Measurements from ENCODE around the gene PITPNM3.

Gene PITPNM3

GRCh38 chr17:6558932-6559752, 2.8 kb upstream of the PITPNM3 start:
- no peak; the same call in 2 of the 3 replicates for ATAC-seq
- TF ChIP-seq ZNF565 (CRISPR knock-in tag; conservative IDR thresholded peaks at IDR 0.05; ENCODE audit: low read depth) (no peak), ZC3H10 (CRISPR knock-in tag; IDR thresholded peaks at IDR 0.05) (no peak), BACH2 (CRISPR knock-in tag; IDR thresholded peaks at IDR 0.05; ENCODE audit: borderline replicate concordance) (no peak), PPARA (CRISPR knock-in tag; IDR thresholded peaks at IDR 0.05; ENCODE audit: borderline replicate concordance) (no peak), RARB (CRISPR knock-in tag; IDR thresholded peaks at IDR 0.05) (no peak), SNAI2 (CRISPR knock-in tag; IDR thresholded peaks at IDR 0.05) (no peak), ZNF70 (CRISPR knock-in tag; IDR thresholded peaks at IDR 0.05) (no peak), CREB5 (CRISPR knock-in tag; IDR thresholded peaks at IDR 0.05; ENCODE audit: low read depth) (no peak), ZFP3 (CRISPR knock-in tag; IDR thresholded peaks at IDR 0.05) (no peak), TSHZ2 (CRISPR knock-in tag; IDR thresholded peaks at IDR 0.05) (no peak), ZFP30 (CRISPR knock-in tag; IDR thresholded peaks at IDR 0.05) (no peak), OSR1 (CRISPR knock-in tag; IDR thresholded peaks at IDR 0.05) (no peak), TCF4 (CRISPR knock-in tag; IDR thresholded peaks at IDR 0.05; ENCODE audit: borderline replicate concordance) (no peak), ESRRG (CRISPR knock-in tag; IDR thresholded peaks at IDR 0.05) (no peak), GLIS3 (CRISPR knock-in tag; IDR thresholded peaks at IDR 0.05) (no peak), CSDC2 (CRISPR knock-in tag; IDR thresholded peaks at IDR 0.05) (no peak), ISL1 (CRISPR knock-in tag; IDR thresholded peaks at IDR 0.05) (no peak), ZNF8 (CRISPR knock-in tag; IDR thresholded peaks at IDR 0.05) (no peak), PATZ1 (CRISPR knock-in tag; IDR thresholded peaks at IDR 0.05; ENCODE audit: borderline replicate concordance) (no peak), POU6F1 (CRISPR knock-in tag; IDR thresholded peaks at IDR 0.05; ENCODE audit: borderline replicate concordance, low read depth) (no peak)

- no peak for ATAC-seq
- TF ChIP-seq ZC3H10 (CRISPR knock-in tag; IDR thresholded peaks at IDR 0.05): no peak
- no peak for TF ChIP-seq BACH2 (CRISPR knock-in tag; IDR thresholded peaks at IDR 0.05; ENCODE audit: borderline replicate concordance)
- no peak for TF ChIP-seq CREB5 (CRISPR knock-in tag; IDR thresholded peaks at IDR 0.05; ENCODE audit: low read depth)
- no peak for TF ChIP-seq ZNF8 (CRISPR knock-in tag; IDR thresholded peaks at IDR 0.05)
- TF ChIP-seq TCF4 (CRISPR knock-in tag; IDR thresholded peaks at IDR 0.05; ENCODE audit: borderline replicate concordance): no peak
- TF ChIP-seq SNAI2 (CRISPR knock-in tag; IDR thresholded peaks at IDR 0.05): no peak
- no peak for TF ChIP-seq POU6F1 (CRISPR knock-in tag; IDR thresholded peaks at IDR 0.05; ENCODE audit: borderline replicate concordance, low read depth)
- TF ChIP-seq RARB (CRISPR knock-in tag; IDR thresholded peaks at IDR 0.05): no peak
- no peak for TF ChIP-seq TSHZ2 (CRISPR knock-in tag; IDR thresholded peaks at IDR 0.05)
- TF ChIP-seq ZNF70 (CRISPR knock-in tag; IDR thresholded peaks at IDR 0.05): no peak
- no peak for TF ChIP-seq GLIS3 (CRISPR knock-in tag; IDR thresholded peaks at IDR 0.05)
- no peak for TF ChIP-seq TOX (CRISPR knock-in tag; IDR thresholded peaks at IDR 0.05; ENCODE audit: borderline replicate concordance)
- no peak for TF ChIP-seq ZFP30 (CRISPR knock-in tag; IDR thresholded peaks at IDR 0.05)
- no peak for TF ChIP-seq CSDC2 (CRISPR knock-in tag; IDR thresholded peaks at IDR 0.05)
- TF ChIP-seq ZNF565 (CRISPR knock-in tag; conservative IDR thresholded peaks at IDR 0.05; ENCODE audit: low read depth): no peak
Measured at GRCh38 chr17:6558276-6558675, 1.9 kb upstream of the PITPNM3 start.

Measured in SK-N-SH treated with all-trans-retinoic acid at 6 μM for 48 hours (cell line).